Stomach (tissue), 9 donors: ENCODE results near the gene RTN4. TPM values are rescaled to one million over a fixed set of nuclear protein-coding genes. Genes with fewer than 3 reads are reported as not detected.

Experiments used
- DNase-seq, 2 donors: peaks; one replicate each; pipeline versions ENCODE4 v3.0.0 to v3.0.0-alpha.2; 2013 to 2019
- H3K27ac ChIP-seq, 5 donors: fragments of 200-600 bp in 4 of 5; sonication (generic) in 4 of 5; one replicate each; pipeline ENCODE4 v1.5.1; 2013 to 2019; ENCODE audit warnings: mild to moderate bottlenecking in 1 of 5, moderate library complexity in 1 of 5
- H3K27me3 ChIP-seq, 3 donors: fragments of 200-600 bp; sonication (generic); one replicate each; pipeline ENCODE4 v1.5.1; 2017 to 2019; ENCODE audit warnings: mixed run types in 1 of 3
- H3K36me3 ChIP-seq, 4 donors: fragments of 200-600 bp; sonication (generic); 1 replicate in 3 of 4; 2 replicates in 1 of 4; pipeline ENCODE4 v1.5.1; 2016 to 2019
- H3K4me1 ChIP-seq, 4 donors: fragments of 200-600 bp; sonication (generic); one replicate each; pipeline ENCODE4 v1.5.1; 2016 to 2019
- H3K4me3 ChIP-seq, 4 donors: fragments of 200-600 bp; sonication (generic) in 3 of 4; one replicate each; pipeline ENCODE4 v1.5.1; 2016 to 2019; ENCODE audit warnings: mild to moderate bottlenecking in 1 of 4
- H3K9me3 ChIP-seq, 4 donors: fragments of 200-600 bp; sonication (generic); one replicate each; pipeline ENCODE4 v1.5.1; 2016 to 2019
- CTCF ChIP-seq, 7 experiments: fragments of 450-650 bp in 4 of 7; fragments of 200-600 bp in 3 of 7; sonication (generic) in 3 of 7; IDR thresholded peaks; one replicate each; pipeline ENCODE4 v1.5.1; 2016 to 2019; ENCODE audit warnings: antibody characterized with exemption in 7 of 7, control low read depth in 2 of 7, mild to moderate bottlenecking in 1 of 7
- EP300 ChIP-seq: sonication (generic); formaldehyde crosslinking; IDR thresholded peaks from one replicate; pipeline ENCODE4 v1.6.1; 2017; ENCODE audit warnings: antibody characterized with exemption
- POLR2A ChIP-seq, 4 donors: fragments of 450-650 bp; IDR thresholded peaks; one replicate each; pipeline ENCODE4 v1.6.1; 2016; ENCODE audit warnings: antibody characterized with exemption in 4 of 4, control low read depth in 2 of 4, mild to moderate bottlenecking in 1 of 4, moderate library complexity in 1 of 4
- POLR2AphosphoS5 ChIP-seq, 3 donors: sonication (generic); formaldehyde crosslinking; IDR thresholded peaks; one replicate each; pipeline ENCODE4 v1.6.1; 2016; ENCODE audit warnings: antibody characterized with exemption in 3 of 3
- WGBS, 5 donors: extraction: QIAGEN DNeasy Blood & Tissue Kit in 3 of 5; methylation state at CpG; one replicate each; pipeline versions ENCODE4 v1.1.5 to v1.1.7; 2013 to 2018; 5-methylcytosine and 5-hydroxymethylcytosine counted together
- intact Hi-C: fragments of 100-400 bp; cut with DNase I; formaldehyde crosslinking; loops from one replicate; pipeline ENCODE4 v1.15.1; 2023; ENCODE audit warnings: low total_unique reads
- polyA plus RNA-seq, 3 donors: library from polyadenylated mRNA; stranded (reverse); fragments of 200-250 nt; gene quantifications; one replicate each; pipeline ENCODE4 v1.2.3, GENCODE V29; 2013
- total RNA-seq, 5 donors: library from RNA; depleted of rRNA; stranded (reverse); fragments of >200 nt; gene quantifications; one replicate each; pipeline versions ENCODE4 v1.1.0 to v1.2.3, GENCODE V29; 2014 to 2016
- donor health status: healthy with polysubstance abuse.
- donor health status: Bipolar disorder and iron deficiency.
- donor health status: healthy.

Gene RTN4
- total and polyA plus RNA-seq, 8 donors, result 40.8 to 463 (median 126) TPM

DNA sequence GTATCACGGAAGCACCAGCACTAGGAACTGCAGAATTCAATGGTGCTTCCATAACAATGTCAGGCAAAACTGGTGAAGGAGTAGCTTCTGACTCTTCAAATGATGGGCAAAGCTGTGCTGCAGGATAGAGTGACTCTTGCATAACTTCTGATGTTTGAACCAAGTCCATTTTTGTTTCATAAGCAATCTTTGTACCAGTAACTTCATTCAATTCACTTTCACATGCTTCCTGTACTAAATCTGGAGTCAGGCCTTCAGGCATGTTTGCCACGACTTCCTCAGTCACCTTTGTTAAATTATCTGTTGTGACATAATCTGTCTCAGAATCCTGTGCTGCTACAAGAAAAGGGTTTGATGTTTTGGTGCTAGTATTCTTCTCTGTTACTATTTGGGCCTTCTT lies 24.0 kb downstream of the RTN4 start:
- H3K27ac ChIP-seq, result peak overlapping the region in 1 of 5 donors; percentile 16
- no peak for TF ChIP-seq EP300
- TF ChIP-seq POLR2AphosphoS5 (IDR thresholded peaks at IDR 0.05), result peak in 1 of 3 donors; percentile 12
- H3K4me3 ChIP-seq, result no peak overlapping the region
- 53 to 67% (median 60%) methylated on average over 2 of the region's 2 CpGs for WGBS, 5 donors
- DNase-seq, result no peak
- no peaks in the 10 kb centered on the region for H3K27me3 ChIP-seq
- peaks cover 0 to 99% (median 50%) of the 10 kb centered on the region in 4 donors for H3K4me1 ChIP-seq
- intact Hi-C loops, result no loop called here
- H3K36me3 ChIP-seq, result no peaks in the 10 kb centered on the region
- H3K9me3 ChIP-seq, result no peaks in the 10 kb centered on the region

DNA sequence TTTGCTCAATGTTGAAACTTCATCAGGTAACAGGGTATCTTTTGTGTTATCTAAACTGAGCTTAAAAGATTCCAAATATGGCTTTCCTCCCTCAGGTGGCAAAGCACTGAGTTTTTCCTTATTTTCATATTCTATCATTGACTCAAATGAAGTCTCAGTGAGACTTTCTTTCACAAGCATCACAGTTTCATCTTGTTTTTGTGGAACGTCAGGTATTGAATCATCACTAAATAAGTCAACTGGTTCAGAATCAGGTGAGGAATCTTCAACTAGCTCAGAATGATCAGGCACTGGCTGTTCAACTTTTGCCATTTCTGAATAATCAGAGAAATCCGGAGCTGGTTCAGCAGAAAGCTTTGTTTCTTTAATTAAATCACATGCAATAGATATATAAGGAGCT lies 24.6 kb downstream of the RTN4 start:
- Histone ChIP-seq H3K27ac (no peak overlapping the region), H3K36me3 (no peaks in the 10 kb centered on the region), H3K4me1 (peaks cover 0 to 95% (median 47%) of the 10 kb centered on the region in 4 donors), H3K27me3 (no peaks in the 10 kb centered on the region), H3K4me3 (no peak overlapping the region), H3K9me3 (no peaks in the 10 kb centered on the region)
- intact Hi-C loops, result no loop called here
- no peak for TF ChIP-seq POLR2AphosphoS5 (IDR thresholded peaks at IDR 0.05)
- no peak for TF ChIP-seq EP300
- no peak for TF ChIP-seq CTCF (IDR thresholded peaks at IDR 0.05)
- no peak for TF ChIP-seq POLR2A (IDR thresholded peaks at IDR 0.05)
- 86 to 94% (median 90%) methylated on average over 2 of the region's 2 CpGs for WGBS, 5 donors
- DNase-seq, result no peak

- no peak for DNase-seq
- intact Hi-C loops, result no loop called here
- Histone ChIP-seq H3K27ac (no peak overlapping the region), H3K9me3 (no peaks in the 10 kb centered on the region), H3K27me3 (no peaks in the 10 kb centered on the region), H3K4me3 (no peak overlapping the region), H3K4me1 (peaks cover 0 to 93% (median 44%) of the 10 kb centered on the region in 4 donors), H3K36me3 (no peaks in the 10 kb centered on the region)
- 72 to 88% (median 83%) methylated on average over 2 of the region's 2 CpGs for WGBS, 5 donors
- TF ChIP-seq EP300 (no peak), POLR2AphosphoS5 (IDR thresholded peaks at IDR 0.05) (no peak), CTCF (IDR thresholded peaks at IDR 0.05) (no peak), POLR2A (IDR thresholded peaks at IDR 0.05) (no peak)
Measured at GRCh38 chr2:55025082-55025481, 25.2 kb downstream of the RTN4 start.

DNA sequence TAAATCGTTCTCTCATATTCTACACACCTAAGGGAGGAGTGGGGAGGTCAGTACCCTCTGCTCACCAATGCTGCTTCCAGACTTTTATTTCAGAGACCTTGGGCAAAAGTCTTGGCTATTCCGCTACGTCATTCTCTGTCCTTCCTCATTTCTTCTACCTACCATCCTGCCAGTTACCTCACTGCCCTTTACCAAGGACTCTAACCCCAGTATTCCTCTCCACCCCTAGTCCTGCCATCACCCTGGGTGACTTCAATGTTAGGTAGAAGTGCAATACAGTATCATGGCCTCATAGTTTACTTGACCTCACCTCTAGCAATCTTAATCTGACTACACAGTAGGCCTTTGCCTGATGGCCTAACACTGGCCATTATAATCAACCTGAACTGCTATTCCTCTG lies 27.8 kb downstream of the RTN4 start:
- TF ChIP-seq EP300 (no peak), POLR2AphosphoS5 (IDR thresholded peaks at IDR 0.05) (no peak), CTCF (IDR thresholded peaks at IDR 0.05) (no peak), POLR2A (IDR thresholded peaks at IDR 0.05) (no peak)
- no peak for DNase-seq
- no peaks in the 10 kb centered on the region for H3K27me3 ChIP-seq
- intact Hi-C loops, result no loop called here
- peak overlapping the region in 1 of 5 donors; percentile 2 for H3K27ac ChIP-seq
- no peak overlapping the region for H3K4me3 ChIP-seq
- H3K9me3 ChIP-seq, result no peaks in the 10 kb centered on the region
- H3K36me3 ChIP-seq, result peaks cover 0 to 8% (median 0%) of the 10 kb centered on the region in 4 donors
- whole genome bisulfite sequencing, 5 donors, result 78 to 98% (median 84%) methylated on average over 3 of the region's 3 CpGs
- peaks cover 0 to 90% (median 46%) of the 10 kb centered on the region in 4 donors for H3K4me1 ChIP-seq

DNA sequence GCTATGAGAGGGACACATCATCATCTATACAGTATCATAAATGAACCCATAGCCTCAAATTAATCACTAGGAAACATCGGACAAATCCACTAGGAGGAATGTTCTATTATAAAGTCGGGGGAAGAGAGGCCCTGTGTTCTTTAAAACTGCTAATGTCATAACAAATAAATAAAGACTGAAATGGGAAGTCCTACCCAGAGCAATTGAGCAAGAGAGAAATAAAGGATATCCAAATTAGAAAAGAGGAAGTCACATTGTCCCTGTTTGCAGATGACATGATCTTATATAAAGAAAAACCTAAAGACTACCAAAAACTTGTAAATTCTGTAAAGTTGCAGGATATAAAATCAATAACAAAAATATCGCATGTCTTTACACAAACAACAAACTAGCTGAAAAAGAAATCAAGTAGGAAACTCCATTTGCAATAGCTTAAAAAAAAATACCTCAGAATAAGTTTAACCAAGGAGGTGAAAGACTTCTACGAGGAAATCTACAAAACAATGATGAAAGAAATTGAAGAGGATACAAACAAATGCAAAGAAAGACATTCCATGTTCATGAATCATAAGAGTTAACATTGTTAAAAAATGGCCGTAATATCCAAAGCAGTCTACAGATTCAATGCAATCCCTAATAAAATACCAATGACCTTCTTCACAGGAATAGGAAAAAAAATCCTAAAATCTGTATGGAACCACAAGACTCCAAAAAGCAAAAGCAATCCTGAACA lies 30.6 kb downstream of the RTN4 start:
- WGBS, 5 donors, result 75 to 86% (median 81%) methylated on average over 5 of the region's 5 CpGs
- Histone ChIP-seq H3K4me3 (no peak overlapping the region), H3K9me3 (no peaks in the 10 kb centered on the region), H3K4me1 (peaks cover 1 to 90% (median 40%) of the 10 kb centered on the region in 4 donors), H3K27ac (peak overlapping the region in 1 of 5 donors; percentile 21), H3K27me3 (no peaks in the 10 kb centered on the region), H3K36me3 (peaks cover 0 to 8% (median 0%) of the 10 kb centered on the region in 4 donors)
- no peak for DNase-seq
- no peak for TF ChIP-seq POLR2A (IDR thresholded peaks at IDR 0.05)
- no peak for TF ChIP-seq EP300
- no peak for TF ChIP-seq CTCF (IDR thresholded peaks at IDR 0.05)
- TF ChIP-seq POLR2AphosphoS5 (IDR thresholded peaks at IDR 0.05), result no peak
- intact Hi-C loops, result no loop called here
